HEK293 (cell line): ENCODE measurements around the gene FAM118B.
A peak's percentile ranks its signal among the peaks of the same experiment; 100 is the strongest.

Source experiments
- EGR2 ChIP-seq: fragments of 450-650 bp; formaldehyde crosslinking; IDR thresholded peaks from 2 replicates; pipeline ENCODE4 v1.5.1; 2016; ENCODE audit warnings: low read depth, missing biosample characterization, missing genetic modification characterization
- KLF10 ChIP-seq: fragments of 450-650 bp; IDR thresholded peaks from 2 replicates; pipeline ENCODE4 v1.5.1; 2018; ENCODE audit warnings: missing biosample characterization, mild to moderate bottlenecking, missing genetic modification characterization
- REPIN1 ChIP-seq: fragments of 450-650 bp; formaldehyde crosslinking; IDR thresholded peaks from 2 replicates; pipeline ENCODE4 v1.5.1; 2017; ENCODE audit warnings: missing biosample characterization, missing genetic modification characterization, low read depth
- SP3 ChIP-seq: fragments of 450-650 bp; formaldehyde crosslinking; IDR thresholded peaks from 2 replicates; pipeline ENCODE4 v1.5.1; 2016; ENCODE audit warnings: missing biosample characterization, missing genetic modification characterization
- TCF7L2 ChIP-seq: IDR thresholded peaks from 2 replicates; pipeline ENCODE4 v1.6.1; 2011; ENCODE audit warnings: low read depth, mild to moderate bottlenecking, inconsistent platforms, low read length, moderate library complexity, borderline replicate concordance
- YY1 ChIP-seq: fragments of 450-650 bp; formaldehyde crosslinking; IDR thresholded peaks from 2 replicates; pipeline ENCODE4 v1.5.1; 2018; ENCODE audit warnings: missing biosample characterization, missing genetic modification characterization
- ZBTB17 ChIP-seq: fragments of 450-650 bp; formaldehyde crosslinking; IDR thresholded peaks from 2 replicates; pipeline ENCODE4 v1.5.1; 2016; ENCODE audit warnings: missing biosample characterization, missing genetic modification characterization
- ZFHX2 ChIP-seq: fragments of 450-650 bp; formaldehyde crosslinking; conservative IDR thresholded peaks from 2 replicates; pipeline ENCODE4 v1.5.1; 2016; ENCODE audit warnings: missing biosample characterization, missing genetic modification characterization
- ZFP69B ChIP-seq: fragments of 450-650 bp; formaldehyde crosslinking; IDR thresholded peaks from 2 replicates; pipeline ENCODE4 v1.5.1; 2016; ENCODE audit warnings: missing biosample characterization, missing genetic modification characterization
- ZNF140 ChIP-seq: fragments of 450-650 bp; formaldehyde crosslinking; IDR thresholded peaks from 2 replicates; pipeline ENCODE4 v1.5.1; 2016; ENCODE audit warnings: missing biosample characterization, missing genetic modification characterization
- ZNF146 ChIP-seq: fragments of 450-650 bp; formaldehyde crosslinking; IDR thresholded peaks from 2 replicates; pipeline ENCODE4 v1.5.1; 2016; ENCODE audit warnings: missing biosample characterization, missing genetic modification characterization
- ZNF2 ChIP-seq: fragments of 450-650 bp; formaldehyde crosslinking; IDR thresholded peaks from 2 replicates; pipeline ENCODE4 v1.5.1; 2016; ENCODE audit warnings: missing biosample characterization, missing genetic modification characterization
- ZNF221 ChIP-seq: fragments of 450-650 bp; formaldehyde crosslinking; IDR thresholded peaks from 2 replicates; pipeline ENCODE4 v1.5.1; 2017; ENCODE audit warnings: missing biosample characterization, missing genetic modification characterization, borderline replicate concordance
- ZNF248 ChIP-seq: fragments of 450-650 bp; formaldehyde crosslinking; IDR thresholded peaks from 2 replicates; pipeline ENCODE4 v1.5.1; 2017; ENCODE audit warnings: missing biosample characterization, missing genetic modification characterization
- ZNF354C ChIP-seq: fragments of 450-650 bp; formaldehyde crosslinking; IDR thresholded peaks from 2 replicates; pipeline ENCODE4 v1.5.1; 2016; ENCODE audit warnings: missing biosample characterization, missing genetic modification characterization, low read depth, borderline replicate concordance
- ZNF76 ChIP-seq: fragments of 450-650 bp; formaldehyde crosslinking; IDR thresholded peaks from 2 replicates; pipeline ENCODE4; 2016; ENCODE audit warnings: low read depth, missing biosample characterization, missing genetic modification characterization, borderline replicate concordance
- ZNF785 ChIP-seq: fragments of 450-650 bp; formaldehyde crosslinking; IDR thresholded peaks from 2 replicates; pipeline ENCODE4 v1.5.1; 2016; ENCODE audit warnings: missing biosample characterization, missing genetic modification characterization
- ZNF830 ChIP-seq: fragments of 450-650 bp; IDR thresholded peaks from 2 replicates; pipeline ENCODE4 v1.5.0; 2018; ENCODE audit warnings: missing biosample characterization, missing genetic modification characterization, low read depth, mild to moderate bottlenecking, moderate library complexity
- TF ChIP-seq, protein P1 (sequence below): fragments of 450-650 bp; formaldehyde crosslinking; IDR thresholded peaks from 2 replicates; pipeline ENCODE4 v1.5.1; 2016; ENCODE audit warnings: missing biosample characterization, missing genetic modification characterization
- TF ChIP-seq, protein P2 (sequence below): fragments of 450-650 bp; formaldehyde crosslinking; IDR thresholded peaks from 2 replicates; pipeline ENCODE4 v1.5.1; 2016; ENCODE audit warnings: missing biosample characterization, missing genetic modification characterization
- TF ChIP-seq, protein P3 (sequence below): fragments of 450-650 bp; formaldehyde crosslinking; IDR thresholded peaks from 2 replicates; pipeline ENCODE4 v1.5.1; 2016; ENCODE audit warnings: missing biosample characterization, missing genetic modification characterization
- TF ChIP-seq, protein P4 (sequence below): fragments of 450-650 bp; formaldehyde crosslinking; IDR thresholded peaks from 2 replicates; pipeline ENCODE4 v1.5.1; 2016; ENCODE audit warnings: missing biosample characterization, missing genetic modification characterization
- TF ChIP-seq, protein P5 (sequence below): fragments of 450-650 bp; formaldehyde crosslinking; IDR thresholded peaks from 2 replicates; pipeline ENCODE4; 2016; ENCODE audit warnings: missing biosample characterization, missing genetic modification characterization
- TF ChIP-seq, protein P6 (sequence below): fragments of 450-650 bp; formaldehyde crosslinking; IDR thresholded peaks from 2 replicates; pipeline ENCODE4 v1.5.1; 2016; ENCODE audit warnings: missing biosample characterization, missing genetic modification characterization
- TF ChIP-seq, protein P7 (sequence below): fragments of 450-650 bp; formaldehyde crosslinking; IDR thresholded peaks from 2 replicates; pipeline ENCODE4 v1.5.1; 2016; ENCODE audit warnings: missing biosample characterization, missing genetic modification characterization

Gene FAM118B

DNA sequence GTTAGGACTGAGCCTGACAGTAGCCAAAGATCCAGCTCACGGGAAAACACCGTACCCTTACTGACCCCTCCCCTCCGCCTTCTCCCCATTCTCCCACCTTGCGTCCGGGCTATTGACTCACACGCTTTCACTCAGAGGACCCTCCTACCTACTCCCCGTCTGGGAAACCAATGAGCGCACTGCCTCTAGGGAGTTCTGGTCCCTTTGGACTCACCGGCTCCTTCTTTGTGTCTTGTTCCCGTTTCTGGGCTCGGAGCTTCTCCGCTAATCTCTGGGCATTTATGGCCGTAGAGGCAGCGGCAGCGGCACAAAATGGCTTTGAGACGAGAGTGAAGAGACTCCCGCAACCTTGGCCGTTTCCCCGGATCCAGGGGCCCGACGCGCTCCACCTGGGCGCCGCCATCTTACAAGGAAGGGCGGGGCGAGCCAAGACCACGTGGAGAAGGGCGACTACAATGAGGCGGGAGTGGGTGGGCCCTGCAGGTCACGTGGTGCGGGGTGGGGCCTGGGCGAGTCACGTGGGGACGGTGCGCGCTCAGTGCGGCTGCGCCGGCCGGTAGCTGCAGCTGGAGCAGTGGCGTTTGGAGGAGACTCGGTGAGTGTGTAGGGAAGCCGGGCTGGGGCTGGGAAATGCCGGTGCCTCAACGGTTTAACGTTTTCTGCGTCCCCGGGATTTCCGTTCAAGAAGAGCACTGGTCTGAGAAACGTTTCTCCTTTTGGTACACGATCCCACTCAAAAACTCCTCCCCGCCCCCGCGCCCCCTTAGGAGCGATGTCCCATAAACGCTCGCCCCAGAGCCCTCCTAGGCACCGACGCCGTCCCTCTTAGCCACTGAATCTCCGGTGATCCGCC, at the start of gene FAM118B, which contains the start of gene RPUSD4 (continued):
- TF ChIP-seq, protein P1, sequence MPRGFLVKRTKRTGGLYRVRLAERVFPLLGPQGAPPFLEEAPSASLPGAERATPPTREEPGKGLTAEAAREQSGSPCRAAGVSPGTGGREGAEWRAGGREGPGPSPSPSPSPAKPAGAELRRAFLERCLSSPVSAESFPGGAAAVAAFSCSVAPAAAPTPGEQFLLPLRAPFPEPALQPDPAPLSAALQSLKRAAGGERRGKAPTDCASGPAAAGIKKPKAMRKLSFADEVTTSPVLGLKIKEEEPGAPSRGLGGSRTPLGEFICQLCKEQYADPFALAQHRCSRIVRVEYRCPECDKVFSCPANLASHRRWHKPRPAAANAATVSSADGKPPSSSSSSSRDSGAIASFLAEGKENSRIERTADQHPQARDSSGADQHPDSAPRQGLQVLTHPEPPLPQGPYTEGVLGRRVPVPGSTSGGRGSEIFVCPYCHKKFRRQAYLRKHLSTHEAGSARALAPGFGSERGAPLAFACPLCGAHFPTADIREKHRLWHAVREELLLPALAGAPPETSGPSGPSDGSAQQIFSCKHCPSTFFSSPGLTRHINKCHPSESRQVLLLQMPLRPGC (tag by site-specific recombination): 0 out of 2 replicates have a peak, but pooled peaks have one; percentile 37
- TF ChIP-seq, protein P2, sequence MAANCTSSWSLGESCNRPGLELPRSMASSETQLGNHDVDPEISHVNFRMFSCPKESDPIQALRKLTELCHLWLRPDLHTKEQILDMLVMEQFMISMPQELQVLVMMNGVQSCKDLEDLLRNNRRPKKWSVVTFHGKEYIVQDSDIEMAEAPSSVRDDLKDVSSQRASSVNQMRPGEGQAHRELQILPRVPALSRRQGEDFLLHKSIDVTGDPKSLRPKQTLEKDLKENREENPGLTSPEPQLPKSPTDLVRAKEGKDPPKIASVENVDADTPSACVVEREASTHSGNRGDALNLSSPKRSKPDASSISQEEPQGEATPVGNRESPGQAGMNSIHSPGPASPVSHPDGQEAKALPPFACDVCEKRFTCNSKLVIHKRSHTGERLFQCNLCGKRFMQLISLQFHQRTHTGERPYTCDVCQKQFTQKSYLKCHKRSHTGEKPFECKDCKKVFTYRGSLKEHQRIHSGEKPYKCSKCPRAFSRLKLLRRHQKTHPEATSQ (tag by site-specific recombination): no peak
- TF ChIP-seq ZNF76 (tag by site-specific recombination): peak; percentile 91
- TF ChIP-seq ZNF785 (tag by site-specific recombination): no peak
- TF ChIP-seq ZFHX2: peak; percentile 64
- TF ChIP-seq REPIN1 (tag by site-specific recombination): no peak
- TF ChIP-seq ZNF140 (tag by site-specific recombination): no peak
- 0 out of 2 replicates have a peak, but pooled peaks have one; percentile 35 for TF ChIP-seq ZBTB17 (tag by site-specific recombination)
- no peak for TF ChIP-seq ZNF354C (tag by site-specific recombination)
- TF ChIP-seq, protein P3, sequence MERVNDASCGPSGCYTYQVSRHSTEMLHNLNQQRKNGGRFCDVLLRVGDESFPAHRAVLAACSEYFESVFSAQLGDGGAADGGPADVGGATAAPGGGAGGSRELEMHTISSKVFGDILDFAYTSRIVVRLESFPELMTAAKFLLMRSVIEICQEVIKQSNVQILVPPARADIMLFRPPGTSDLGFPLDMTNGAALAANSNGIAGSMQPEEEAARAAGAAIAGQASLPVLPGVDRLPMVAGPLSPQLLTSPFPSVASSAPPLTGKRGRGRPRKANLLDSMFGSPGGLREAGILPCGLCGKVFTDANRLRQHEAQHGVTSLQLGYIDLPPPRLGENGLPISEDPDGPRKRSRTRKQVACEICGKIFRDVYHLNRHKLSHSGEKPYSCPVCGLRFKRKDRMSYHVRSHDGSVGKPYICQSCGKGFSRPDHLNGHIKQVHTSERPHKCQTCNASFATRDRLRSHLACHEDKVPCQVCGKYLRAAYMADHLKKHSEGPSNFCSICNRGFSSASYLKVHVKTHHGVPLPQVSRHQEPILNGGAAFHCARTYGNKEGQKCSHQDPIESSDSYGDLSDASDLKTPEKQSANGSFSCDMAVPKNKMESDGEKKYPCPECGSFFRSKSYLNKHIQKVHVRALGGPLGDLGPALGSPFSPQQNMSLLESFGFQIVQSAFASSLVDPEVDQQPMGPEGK: 0 out of 2 replicates have a peak, but pooled peaks have one; percentile 12
- peak; percentile 86 for TF ChIP-seq ZFP69B (tag by site-specific recombination)
- TF ChIP-seq ZNF221 (tag by site-specific recombination): no peak
- no peak for TF ChIP-seq TCF7L2
- TF ChIP-seq SP3 (tag by site-specific recombination): peak; percentile 96
- TF ChIP-seq ZNF248 (tag by site-specific recombination): no peak
- no peak for TF ChIP-seq ZNF830 (tag by site-specific recombination)
- no peak for TF ChIP-seq ZNF2
- TF ChIP-seq, protein P4, sequence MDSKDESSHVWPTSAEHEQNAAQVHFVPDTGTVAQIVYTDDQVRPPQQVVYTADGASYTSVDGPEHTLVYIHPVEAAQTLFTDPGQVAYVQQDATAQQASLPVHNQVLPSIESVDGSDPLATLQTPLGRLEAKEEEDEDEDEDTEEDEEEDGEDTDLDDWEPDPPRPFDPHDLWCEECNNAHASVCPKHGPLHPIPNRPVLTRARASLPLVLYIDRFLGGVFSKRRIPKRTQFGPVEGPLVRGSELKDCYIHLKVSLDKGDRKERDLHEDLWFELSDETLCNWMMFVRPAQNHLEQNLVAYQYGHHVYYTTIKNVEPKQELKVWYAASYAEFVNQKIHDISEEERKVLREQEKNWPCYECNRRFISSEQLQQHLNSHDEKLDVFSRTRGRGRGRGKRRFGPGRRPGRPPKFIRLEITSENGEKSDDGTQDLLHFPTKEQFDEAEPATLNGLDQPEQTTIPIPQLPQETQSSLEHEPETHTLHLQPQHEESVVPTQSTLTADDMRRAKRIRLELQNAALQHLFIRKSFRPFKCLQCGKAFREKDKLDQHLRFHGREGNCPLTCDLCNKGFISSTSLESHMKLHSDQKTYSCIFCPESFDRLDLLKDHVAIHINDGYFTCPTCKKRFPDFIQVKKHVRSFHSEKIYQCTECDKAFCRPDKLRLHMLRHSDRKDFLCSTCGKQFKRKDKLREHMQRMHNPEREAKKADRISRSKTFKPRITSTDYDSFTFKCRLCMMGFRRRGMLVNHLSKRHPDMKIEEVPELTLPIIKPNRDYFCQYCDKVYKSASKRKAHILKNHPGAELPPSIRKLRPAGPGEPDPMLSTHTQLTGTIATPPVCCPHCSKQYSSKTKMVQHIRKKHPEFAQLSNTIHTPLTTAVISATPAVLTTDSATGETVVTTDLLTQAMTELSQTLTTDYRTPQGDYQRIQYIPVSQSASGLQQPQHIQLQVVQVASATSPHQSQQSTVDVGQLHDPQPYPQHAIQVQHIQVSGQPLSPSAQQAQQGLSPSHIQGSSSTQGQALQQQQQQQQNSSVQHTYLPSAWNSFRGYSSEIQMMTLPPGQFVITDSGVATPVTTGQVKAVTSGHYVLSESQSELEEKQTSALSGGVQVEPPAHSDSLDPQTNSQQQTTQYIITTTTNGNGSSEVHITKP (tag by site-specific recombination): peak; percentile 64
- TF ChIP-seq, protein P5, sequence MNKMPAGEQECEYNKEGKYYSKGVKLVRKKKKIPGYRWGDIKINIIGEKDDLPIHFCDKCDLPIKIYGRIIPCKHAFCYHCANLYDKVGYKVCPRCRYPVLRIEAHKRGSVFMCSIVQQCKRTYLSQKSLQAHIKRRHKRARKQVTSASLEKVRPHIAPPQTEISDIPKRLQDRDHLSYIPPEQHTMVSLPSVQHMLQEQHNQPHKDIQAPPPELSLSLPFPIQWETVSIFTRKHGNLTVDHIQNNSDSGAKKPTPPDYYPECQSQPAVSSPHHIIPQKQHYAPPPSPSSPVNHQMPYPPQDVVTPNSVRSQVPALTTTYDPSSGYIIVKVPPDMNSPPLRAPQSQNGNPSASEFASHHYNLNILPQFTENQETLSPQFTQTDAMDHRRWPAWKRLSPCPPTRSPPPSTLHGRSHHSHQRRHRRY (tag by site-specific recombination): no peak
- no peak for TF ChIP-seq ZNF146 (tag by site-specific recombination)
- 0 out of 2 replicates have a peak, but pooled peaks have one; percentile 46 for TF ChIP-seq KLF10
- TF ChIP-seq, protein P6, sequence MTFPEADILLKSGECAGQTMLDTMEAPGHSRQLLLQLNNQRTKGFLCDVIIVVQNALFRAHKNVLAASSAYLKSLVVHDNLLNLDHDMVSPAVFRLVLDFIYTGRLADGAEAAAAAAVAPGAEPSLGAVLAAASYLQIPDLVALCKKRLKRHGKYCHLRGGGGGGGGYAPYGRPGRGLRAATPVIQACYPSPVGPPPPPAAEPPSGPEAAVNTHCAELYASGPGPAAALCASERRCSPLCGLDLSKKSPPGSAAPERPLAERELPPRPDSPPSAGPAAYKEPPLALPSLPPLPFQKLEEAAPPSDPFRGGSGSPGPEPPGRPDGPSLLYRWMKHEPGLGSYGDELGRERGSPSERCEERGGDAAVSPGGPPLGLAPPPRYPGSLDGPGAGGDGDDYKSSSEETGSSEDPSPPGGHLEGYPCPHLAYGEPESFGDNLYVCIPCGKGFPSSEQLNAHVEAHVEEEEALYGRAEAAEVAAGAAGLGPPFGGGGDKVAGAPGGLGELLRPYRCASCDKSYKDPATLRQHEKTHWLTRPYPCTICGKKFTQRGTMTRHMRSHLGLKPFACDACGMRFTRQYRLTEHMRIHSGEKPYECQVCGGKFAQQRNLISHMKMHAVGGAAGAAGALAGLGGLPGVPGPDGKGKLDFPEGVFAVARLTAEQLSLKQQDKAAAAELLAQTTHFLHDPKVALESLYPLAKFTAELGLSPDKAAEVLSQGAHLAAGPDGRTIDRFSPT (tag by site-specific recombination): no peak
- TF ChIP-seq, protein P7, sequence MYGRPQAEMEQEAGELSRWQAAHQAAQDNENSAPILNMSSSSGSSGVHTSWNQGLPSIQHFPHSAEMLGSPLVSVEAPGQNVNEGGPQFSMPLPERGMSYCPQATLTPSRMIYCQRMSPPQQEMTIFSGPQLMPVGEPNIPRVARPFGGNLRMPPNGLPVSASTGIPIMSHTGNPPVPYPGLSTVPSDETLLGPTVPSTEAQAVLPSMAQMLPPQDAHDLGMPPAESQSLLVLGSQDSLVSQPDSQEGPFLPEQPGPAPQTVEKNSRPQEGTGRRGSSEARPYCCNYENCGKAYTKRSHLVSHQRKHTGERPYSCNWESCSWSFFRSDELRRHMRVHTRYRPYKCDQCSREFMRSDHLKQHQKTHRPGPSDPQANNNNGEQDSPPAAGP (tag by site-specific recombination): no peak
- TF ChIP-seq EGR2 (tag by site-specific recombination): peak; percentile 66
- peak; percentile 90 for TF ChIP-seq YY1 (tag by site-specific recombination)
